HG02623 (cell line): Measurements from ENCODE around the gene POLR2F.

ENCODE experiments used
- ATAC-seq: cut with Tn5 transposase; IDR thresholded peaks from one replicate; pipeline ENCODE4 v1.9.1; 2021; ENCODE audit warnings: moderate library complexity; ENCODE audit not compliant: unreplicated experiment

Gene POLR2F

GRCh38 chr22:37999640-38000272 is 46.3 kb downstream of the POLR2F start:
- no peak for ATAC-seq

GRCh38 chr22:38005943-38006342 is 52.4 kb downstream of the POLR2F start:
- ATAC-seq = no peak

GRCh38 chr22:38006906-38007305 is 53.4 kb downstream of the POLR2F start:
- ATAC-seq = no peak

GRCh38 chr22:38007330-38007902 is 53.9 kb downstream of the POLR2F start:
- ATAC-seq = no peak

GRCh38 chr22:38009000-38009806 is 55.7 kb downstream of the POLR2F start:
- no peak for ATAC-seq

GRCh38 chr22:38012604-38013072 is 59.1 kb downstream of the POLR2F start:
- ATAC-seq = no peak

GRCh38 chr22:38014083-38014482 is 60.6 kb downstream of the POLR2F start:
- ATAC-seq = no peak

- ATAC-seq = no peak
Measured at GRCh38 chr22:38016182-38017151, 63.0 kb downstream of the POLR2F start.

GRCh38 chr22:38017272-38017920 is 63.9 kb downstream of the POLR2F start:
- no peak for ATAC-seq

GRCh38 chr22:38017939-38018885 is 64.7 kb downstream of the POLR2F start:
- no peak for ATAC-seq
